AG09319 (cell line): ENCODE measurements around the gene AMHR2.

Experiments used
- DNase-seq: peaks from one replicate; pipeline ENCODE4 v3.0.0-alpha.2; 2010; ENCODE audit warnings: low read depth; ENCODE audit errors: extremely low read depth
- CTCF ChIP-seq: IDR thresholded peaks from 2 replicates; pipeline ENCODE4 v1.5.1; 2011; ENCODE audit warnings: low read depth, mild to moderate bottlenecking, inconsistent platforms, low read length, moderate library complexity

AMHR2 gene

GRCh38 chr12:53467880-53468279 lies 44.2 kb downstream of the AMHR2 start:
- DNase-seq, result no peak
- no peak for TF ChIP-seq CTCF

DNA sequence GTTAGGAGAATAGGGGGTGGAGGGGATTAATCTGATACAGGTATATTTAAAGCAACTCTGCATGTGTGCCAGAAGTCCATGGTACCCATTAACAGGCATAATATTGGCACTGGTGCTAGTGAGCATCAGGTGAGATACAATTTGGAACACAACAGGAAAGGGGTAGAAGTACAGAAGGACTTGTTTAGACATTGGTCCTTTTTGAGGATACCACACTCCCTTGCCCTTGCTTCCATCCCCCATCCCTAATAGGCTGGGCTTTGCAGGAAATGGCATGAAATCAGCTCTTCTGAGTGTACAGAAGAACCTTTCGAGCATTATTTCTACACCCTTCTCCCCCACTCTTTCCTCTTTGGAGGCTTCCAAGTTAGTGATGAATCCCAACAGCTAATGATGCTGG lies 44.6 kb downstream of the AMHR2 start:
- no peak for TF ChIP-seq CTCF
- DNase-seq, result no peak

DNA sequence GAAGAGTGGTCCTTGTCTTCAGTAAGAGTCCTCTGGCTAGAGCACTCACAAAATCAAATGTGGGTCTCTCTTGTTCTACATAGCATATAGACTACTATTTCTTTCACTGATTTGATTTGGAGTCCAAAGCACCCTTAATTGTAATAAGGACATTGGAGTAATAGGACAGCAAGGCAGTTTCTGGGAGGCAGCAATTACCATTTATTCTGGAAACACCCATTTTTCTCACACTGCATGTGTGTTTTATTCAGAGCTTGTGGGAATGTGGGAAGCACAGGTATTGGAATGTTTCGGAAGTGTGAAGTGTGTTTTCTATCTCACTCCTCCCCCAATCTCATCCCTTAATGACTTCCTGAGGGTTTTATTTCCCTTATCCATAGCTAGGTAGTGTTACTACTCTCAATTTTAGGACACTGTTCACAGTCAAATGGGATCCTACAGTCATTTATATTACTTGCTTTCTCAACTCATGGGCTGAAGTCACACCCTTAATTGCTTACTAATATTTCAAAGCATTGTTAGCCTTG lies 48.5 kb downstream of the AMHR2 start:
- TF ChIP-seq CTCF, result no peak
- DNase-seq, result no peak

- TF ChIP-seq CTCF, result no peak
Measured at GRCh38 chr12:53474077-53474476, 50.4 kb downstream of the AMHR2 start.

GRCh38 chr12:53474819-53475218 lies 51.2 kb downstream of the AMHR2 start:
- no peak for DNase-seq
- TF ChIP-seq CTCF, result no peak

More at GRCh38 chr12:53474077-53474476, 50.4 kb downstream of the AMHR2 start:
- DNase-seq, result no peak

GRCh38 chr12:53476769-53477209 lies 53.1 kb downstream of the AMHR2 start:
- DNase-seq, result no peak

DNA sequence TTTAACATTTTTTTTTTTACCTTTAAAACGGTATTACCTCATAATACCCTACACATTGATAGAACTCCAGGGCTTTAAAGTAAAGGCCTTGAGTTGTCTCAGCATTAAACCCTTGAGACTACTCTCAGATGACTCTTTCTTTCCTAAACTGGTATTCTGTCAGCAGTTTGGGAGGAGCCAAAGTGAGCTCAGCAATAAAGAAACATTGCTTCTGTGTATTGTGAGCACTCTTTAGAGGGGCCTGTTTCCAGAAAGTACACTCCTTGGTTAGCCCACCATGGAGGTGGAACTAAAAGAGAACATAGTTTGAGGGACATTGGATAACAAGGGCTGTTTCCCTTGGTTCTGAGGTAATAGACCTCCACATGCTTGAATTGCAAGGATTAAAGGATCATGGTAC lies 55.2 kb downstream of the AMHR2 start:
- no peak for TF ChIP-seq CTCF
- no peak for DNase-seq

More at GRCh38 chr12:53476769-53477209, 53.1 kb downstream of the AMHR2 start:
- peak; percentile 29 for TF ChIP-seq CTCF
